Calu3 (cell line): ENCODE measurements around the gene FHIT. TPM values are rescaled to one million over a fixed set of nuclear protein-coding genes. Genes with fewer than 3 reads are reported as not detected.

Source experiments
- BruUV-seq: library from RNA; stranded (reverse); fragments of 400-500 nt; replicated peaks from 2 replicates; lab custom pipeline; 2021; lab: Mats Ljungman, UMichigan
- CTCF ChIA-PET: fragments of 300-600 bp; sonication (Branson Sonifier 250); formaldehyde crosslinking; loops from one replicate; lab custom pipeline; 2022; ENCODE audit warnings: antibody characterized with exemption; lab: Charles Lee
- DNase-seq: peaks from one replicate; pipeline ENCODE4 v3.0.0; 2022
- H3K27ac Mint-ChIP-seq: one replicate; pipeline ENCODE4 v1.8.0; 2022; ENCODE audit warnings: mixed read lengths; ENCODE audit not compliant: unreplicated experiment
- H3K27me3 Mint-ChIP-seq: one replicate; pipeline ENCODE4 v1.8.0; 2022; ENCODE audit warnings: mixed read lengths; ENCODE audit not compliant: unreplicated experiment
- H3K36me3 Mint-ChIP-seq: one replicate; pipeline ENCODE4 v1.8.0; 2022; ENCODE audit warnings: mild to moderate bottlenecking, moderate library complexity, mixed read lengths; ENCODE audit not compliant: insufficient read depth, unreplicated experiment
- H3K4me1 Mint-ChIP-seq: one replicate; pipeline ENCODE4 v1.8.0; 2022; ENCODE audit warnings: mild to moderate bottlenecking, low read depth, mixed read lengths; ENCODE audit not compliant: unreplicated experiment
- H3K4me3 Mint-ChIP-seq: one replicate; pipeline ENCODE4 v1.8.0; 2022; ENCODE audit warnings: mild to moderate bottlenecking, low read depth, moderate library complexity, mixed read lengths; ENCODE audit not compliant: unreplicated experiment
- H3K9me3 Mint-ChIP-seq: one replicate; pipeline ENCODE4 v1.8.0; 2022; ENCODE audit warnings: low read depth, mixed read lengths; ENCODE audit not compliant: unreplicated experiment
- intact Hi-C: fragments of 100-400 bp; cut with micrococcal nuclease; formaldehyde crosslinking; loops from one replicate; pipeline ENCODE4 v1.10.0; 2022; ENCODE audit not compliant: unreplicated experiment
- total RNA-seq: library from RNA; stranded (reverse); gene quantifications from 2 replicates; pipeline ENCODE4 v1.2.3, GENCODE V29; 2022
- TF ChIP-seq, protein P1 (sequence below): fragments of 200-600 bp; IDR thresholded peaks from one replicate; pipeline ENCODE4 v1.8.0; 2022; ENCODE audit warnings: antibody characterized with exemption; ENCODE audit not compliant: unreplicated experiment

The FHIT gene
- total RNA-seq, 1 experiment from 2014 or later = 6.2 TPM

DNA sequence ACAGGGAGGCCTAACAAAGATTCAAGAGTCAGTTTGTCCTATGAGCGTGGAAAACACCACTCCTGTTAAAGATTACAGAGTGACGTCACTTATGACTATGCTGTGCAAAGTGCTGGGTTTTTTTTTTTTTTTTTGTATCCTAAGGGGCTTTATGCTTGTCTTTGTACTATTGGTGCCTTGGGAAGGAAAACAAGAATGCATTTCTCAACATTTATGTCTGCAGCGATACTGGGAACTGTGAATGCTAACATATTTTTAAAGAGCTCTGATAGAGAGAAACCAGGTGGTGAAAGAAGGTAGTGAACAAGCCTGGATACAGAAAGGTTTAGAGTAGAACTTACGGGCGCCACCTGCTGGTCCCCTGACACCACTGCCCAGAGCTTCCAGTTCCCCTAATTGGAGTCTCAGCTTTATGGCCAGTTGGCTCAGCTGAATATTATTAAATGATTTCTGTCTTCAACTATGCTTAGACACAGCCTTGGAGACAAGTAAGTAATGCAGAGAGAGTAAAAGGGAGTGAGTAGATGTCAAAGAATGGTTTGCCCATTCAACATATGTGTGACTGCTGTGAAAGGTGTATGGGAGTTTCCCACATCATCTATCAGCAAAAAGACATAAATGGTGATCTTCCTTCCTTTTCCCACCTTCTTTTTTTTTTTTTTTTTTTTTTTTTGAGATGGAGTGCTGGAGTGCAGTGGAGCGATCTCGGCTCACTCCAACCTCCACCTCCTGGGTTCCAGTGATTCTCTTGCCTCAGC, 1393.5 kb downstream of the FHIT start:
- Mint-ChIP-seq H3K36me3 (no peaks in the 10 kb centered on the region), H3K27me3 (no peaks in the 10 kb centered on the region), H3K27ac (peak overlapping the region; percentile 54), H3K4me1 (no peaks in the 10 kb centered on the region), H3K4me3 (peak overlapping the region; percentile 27), H3K9me3 (peaks cover 6% of the 10 kb centered on the region)
- intact Hi-C loops = loop anchor here (1.0 to 10.0 kb wide), 3 partner anchors 283 to 863 kb away; no protein-coding TSS in a partner anchor
- BruUV-seq = no TSS peak
- CTCF ChIA-PET = interaction anchor here (0.5 to 1.4 kb wide), 15 partner anchors 9 to 1153 kb away, joined by 3 to 8 read pairs (median 4); no protein-coding TSS in a partner anchor
- TF ChIP-seq, protein P1, sequence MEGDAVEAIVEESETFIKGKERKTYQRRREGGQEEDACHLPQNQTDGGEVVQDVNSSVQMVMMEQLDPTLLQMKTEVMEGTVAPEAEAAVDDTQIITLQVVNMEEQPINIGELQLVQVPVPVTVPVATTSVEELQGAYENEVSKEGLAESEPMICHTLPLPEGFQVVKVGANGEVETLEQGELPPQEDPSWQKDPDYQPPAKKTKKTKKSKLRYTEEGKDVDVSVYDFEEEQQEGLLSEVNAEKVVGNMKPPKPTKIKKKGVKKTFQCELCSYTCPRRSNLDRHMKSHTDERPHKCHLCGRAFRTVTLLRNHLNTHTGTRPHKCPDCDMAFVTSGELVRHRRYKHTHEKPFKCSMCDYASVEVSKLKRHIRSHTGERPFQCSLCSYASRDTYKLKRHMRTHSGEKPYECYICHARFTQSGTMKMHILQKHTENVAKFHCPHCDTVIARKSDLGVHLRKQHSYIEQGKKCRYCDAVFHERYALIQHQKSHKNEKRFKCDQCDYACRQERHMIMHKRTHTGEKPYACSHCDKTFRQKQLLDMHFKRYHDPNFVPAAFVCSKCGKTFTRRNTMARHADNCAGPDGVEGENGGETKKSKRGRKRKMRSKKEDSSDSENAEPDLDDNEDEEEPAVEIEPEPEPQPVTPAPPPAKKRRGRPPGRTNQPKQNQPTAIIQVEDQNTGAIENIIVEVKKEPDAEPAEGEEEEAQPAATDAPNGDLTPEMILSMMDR = peak; percentile 77
- DNase-seq = peak; percentile 73

DNA sequence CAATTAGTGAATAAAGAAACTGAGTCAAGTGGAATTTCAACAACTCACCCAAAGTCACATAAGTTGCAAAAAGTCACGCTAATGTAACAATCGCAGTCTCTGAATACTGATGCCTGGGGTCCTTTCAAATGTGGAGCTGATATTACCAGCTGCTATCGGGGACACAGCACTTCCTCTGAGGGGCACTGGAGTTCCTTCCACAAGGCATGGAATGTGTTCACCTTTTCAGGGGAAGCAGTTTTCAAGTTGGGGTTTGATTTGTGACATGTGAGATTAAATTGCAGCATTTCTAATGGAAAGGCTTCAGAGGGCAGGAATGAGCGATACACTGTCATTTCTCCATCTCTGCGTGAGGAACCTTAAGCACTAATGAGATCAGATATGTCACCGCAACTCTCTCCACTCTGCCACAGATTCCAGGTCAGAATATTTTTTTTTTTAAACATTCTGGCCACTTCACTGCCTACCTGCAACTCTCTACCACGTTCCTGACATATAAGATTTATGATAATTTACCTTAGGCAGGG, 1394.3 kb downstream of the FHIT start:
- Mint-ChIP-seq H3K9me3 (peaks cover 6% of the 10 kb centered on the region), H3K27ac (no peak overlapping the region)
- BruUV-seq = no TSS peak

DNA sequence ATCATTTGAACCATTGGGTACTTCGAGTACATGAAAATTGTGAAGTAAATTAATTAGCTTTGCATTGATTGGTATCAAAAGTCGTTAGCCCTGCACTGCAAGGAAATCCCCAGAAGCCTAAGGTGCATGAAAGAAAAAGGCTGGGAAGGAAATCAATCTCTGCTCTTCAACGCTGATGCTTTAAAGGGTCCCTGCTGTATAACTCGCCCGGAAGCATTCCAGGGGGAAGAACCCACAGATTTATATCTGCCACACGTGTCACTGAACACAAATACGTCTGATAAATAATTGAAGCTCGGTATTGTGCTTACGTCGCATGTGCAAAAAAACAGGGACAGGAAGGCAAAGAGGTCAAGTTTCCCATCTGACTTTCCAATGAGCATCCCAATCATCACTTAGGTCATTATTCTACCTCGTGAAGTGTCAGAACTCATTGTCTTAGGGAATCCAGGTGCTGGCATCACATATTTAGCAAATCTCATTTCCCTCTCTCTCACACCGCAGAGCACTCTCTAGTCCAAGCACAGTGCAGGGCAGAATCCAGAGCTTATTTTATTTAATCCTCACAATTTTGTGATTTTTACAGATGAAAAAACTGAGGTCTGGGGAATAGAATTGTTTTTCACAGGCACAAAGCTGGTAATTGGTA, 1397.1 kb downstream of the FHIT start:
- no peaks in the 10 kb centered on the region for H3K27me3 Mint-ChIP-seq
- H3K4me3 Mint-ChIP-seq = no peak overlapping the region
- H3K4me1 Mint-ChIP-seq = no peaks in the 10 kb centered on the region
- TF ChIP-seq, protein P1 = no peak
- intact Hi-C loops = loop anchor here (10.0 kb wide), 1 partner anchor 859 kb away; no protein-coding TSS in a partner anchor
- CTCF ChIA-PET = no interaction called here
- H3K36me3 Mint-ChIP-seq = no peaks in the 10 kb centered on the region
- no peak overlapping the region for H3K27ac Mint-ChIP-seq
- no TSS peak for BruUV-seq
- H3K9me3 Mint-ChIP-seq = no peaks in the 10 kb centered on the region
- no peak for DNase-seq

More for the DNA sequence above, 1394.3 kb downstream of the FHIT start:
- no peak overlapping the region for H3K4me3 Mint-ChIP-seq
- CTCF ChIA-PET = interaction anchor here (0.7 to 1.4 kb wide), 3 partner anchors 208 to 1032 kb away, joined by 3 to 5 read pairs (median 4); no protein-coding TSS in a partner anchor
- intact Hi-C loops = loop anchor here (1.0 to 10.0 kb wide), 3 partner anchors 282 to 862 kb away; no protein-coding TSS in a partner anchor
- no peaks in the 10 kb centered on the region for H3K27me3 Mint-ChIP-seq
- TF ChIP-seq, protein P1 = no peak
- H3K4me1 Mint-ChIP-seq = no peaks in the 10 kb centered on the region
- no peaks in the 10 kb centered on the region for H3K36me3 Mint-ChIP-seq
- no peak for DNase-seq

DNA sequence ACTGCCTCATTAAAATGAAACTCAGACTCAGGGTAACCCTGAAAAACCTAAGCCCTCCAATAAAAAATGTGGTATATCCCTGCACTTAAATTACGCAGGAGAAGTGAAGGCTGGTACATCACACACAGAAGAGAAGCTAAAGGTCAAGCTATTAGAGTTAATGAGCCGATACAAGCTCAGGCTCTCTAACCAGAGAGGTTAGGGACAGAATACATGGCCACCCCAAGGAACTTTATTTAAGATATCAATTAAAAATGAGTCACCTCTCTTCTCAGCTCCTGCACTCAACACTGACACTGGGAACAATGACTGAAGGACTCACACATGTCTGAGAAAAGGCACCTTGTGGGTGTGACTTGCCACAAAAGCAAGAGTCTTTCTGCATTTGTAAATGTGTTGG, 1400.8 kb downstream of the FHIT start:
- intact Hi-C loops = loop anchor here (10.0 kb wide), 1 partner anchor 856 kb away; no protein-coding TSS in a partner anchor
- TF ChIP-seq, protein P1 = no peak
- BruUV-seq = no TSS peak

More for the DNA sequence above, 1400.8 kb downstream of the FHIT start:
- Mint-ChIP-seq H3K36me3 (no peaks in the 10 kb centered on the region), H3K9me3 (peaks cover 4% of the 10 kb centered on the region), H3K27ac (no peak overlapping the region), H3K4me3 (no peak overlapping the region), H3K4me1 (no peaks in the 10 kb centered on the region), H3K27me3 (no peaks in the 10 kb centered on the region)
- DNase-seq = no peak
- CTCF ChIA-PET = no interaction called here
